Gastrocnemius medialis (tissue), 4 donors: ENCODE results near the gene THBS1. TPM values are rescaled to one million over a fixed set of nuclear protein-coding genes. Genes with fewer than 3 reads are reported as not detected.

Source experiments
- ATAC-seq, 2 donors: fragments of 150-250 bp; one replicate each; pipeline ENCODE4 v1.9.1; 2016
- DNase-seq, 2 donors: peaks; one replicate each; pipeline ENCODE4 v3.0.0-alpha.2; 2019
- H3K27ac ChIP-seq, 4 donors: fragments of 200-600 bp; sonication (generic); 1 replicate in 1 of 4; 2 replicates in 3 of 4; pipeline ENCODE4 v1.5.1; 2016 to 2018; ENCODE audit warnings: mild to moderate bottlenecking in 2 of 4, moderate library complexity in 1 of 4
- H3K27me3 ChIP-seq, 3 donors: fragments of 200-600 bp; sonication (generic) in 2 of 3; 1 replicate in 1 of 3; 2 replicates in 2 of 3; pipeline versions ENCODE4 v1.5.1 to v1.6.0; 2016 to 2019; ENCODE audit warnings: mild to moderate bottlenecking in 1 of 3, moderate library complexity in 1 of 3
- H3K36me3 ChIP-seq, 2 donors: fragments of 200-600 bp; sonication (generic) in 1 of 2; one replicate each; pipeline ENCODE4 v1.5.1; 2017 to 2018
- H3K4me1 ChIP-seq, 2 donors: fragments of 200-600 bp; sonication (generic) in 1 of 2; one replicate each; pipeline ENCODE4 v1.5.1; 2016 to 2017; ENCODE audit warnings: mild to moderate bottlenecking in 2 of 2
- H3K4me3 ChIP-seq, 4 donors: fragments of 200-600 bp; sonication (generic) in 3 of 4; 1 replicate in 1 of 4; 2 replicates in 3 of 4; pipeline ENCODE4 v1.5.1; 2016 to 2019; ENCODE audit warnings: mild to moderate bottlenecking in 2 of 4
- H3K9me3 ChIP-seq, 3 donors: fragments of 200-600 bp; sonication (generic) in 2 of 3; 1 replicate in 1 of 3; 2 replicates in 2 of 3; pipeline ENCODE4 v1.5.1; 2016 to 2019
- CTCF ChIP-seq, 5 experiments: fragments of 450-650 bp in 3 of 5; fragments of 200-600 bp in 2 of 5; sonication (generic) in 2 of 5; IDR thresholded peaks in 4 of 5; conservative IDR thresholded peaks in 1 of 5; 1 replicate in 4 of 5; 2 replicates in 1 of 5; pipeline ENCODE4 v1.5.1; 2016 to 2019; ENCODE audit warnings: antibody characterized with exemption in 5 of 5, mild to moderate bottlenecking in 3 of 5, moderate library complexity in 3 of 5
- POLR2A ChIP-seq, 2 donors: fragments of 450-650 bp; IDR thresholded peaks; one replicate each; pipeline ENCODE4 v1.6.1; 2017; ENCODE audit warnings: antibody characterized with exemption in 2 of 2, mild to moderate bottlenecking in 2 of 2, moderate library complexity in 2 of 2
- in situ Hi-C, 4 donors: fragments of 200-750 bp; cut with MboI; loops; one replicate each; pipeline versions ENCODE4 v1.15.0 to v1.8.0; 2017; ENCODE audit warnings: low sequenced_read_pairs in 4 of 4
- intact Hi-C: fragments of 100-400 bp; cut with DNase I; formaldehyde crosslinking; loops from one replicate; pipeline ENCODE4 v1.15.1; 2023; ENCODE audit warnings: low total_unique reads
- total RNA-seq, 4 donors: library from RNA; depleted of rRNA; stranded (reverse); fragments of >200 nt; gene quantifications; one replicate each; pipeline versions ENCODE4 v1.1.0 to v1.2.3, GENCODE V29; 2016

Gene THBS1
- total RNA-seq, 4 donors from 2014 or later: 10.7 to 99.0 (median 44.6) TPM

DNA sequence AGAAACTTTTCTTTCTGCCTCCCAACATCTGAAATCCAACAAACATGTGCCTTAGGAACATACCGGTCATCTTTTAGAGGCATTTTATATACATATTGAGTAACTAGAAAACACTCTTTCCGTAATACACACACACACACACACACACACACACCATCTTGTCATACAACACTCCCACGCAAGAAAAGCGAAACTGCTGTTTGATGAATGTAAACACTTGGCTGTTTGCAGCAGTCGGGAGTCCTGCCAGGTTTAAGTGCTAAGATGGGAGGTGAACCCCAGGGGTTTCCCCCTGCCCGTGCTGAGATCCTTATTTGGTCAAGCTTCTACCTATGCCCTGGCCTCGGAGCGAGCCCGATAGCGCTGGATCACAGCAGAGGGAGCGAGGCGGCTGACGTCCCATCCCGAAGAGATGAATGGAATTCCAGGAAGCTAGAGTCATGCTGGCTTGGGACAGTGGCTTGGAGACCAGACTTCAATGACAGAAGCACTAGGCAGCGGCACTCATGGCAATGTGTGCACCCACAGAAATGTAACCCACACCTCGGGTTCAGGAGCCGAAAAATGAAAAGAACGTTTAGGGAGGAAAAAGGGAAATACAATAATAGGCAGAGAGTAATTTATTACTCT is 1.3 kb upstream of the THBS1 start:
- H3K27ac ChIP-seq: peak overlapping the region in 3 of 4 donors; percentile 10 to 75 (median 68)
- H3K4me1 ChIP-seq: peaks cover 7 to 12% of the 10 kb centered on the region in 2 donors

GRCh38 chr15:39580117-39580484 is 778 bp upstream of the THBS1 start:
- in situ Hi-C loops (loop anchor here in 2 of 4 donors (10.0 to 25.0 kb wide), 3 partner anchors 418 to 768 kb away; no protein-coding TSS in a partner anchor), intact Hi-C loops (loop anchor here (1.0 to 10.0 kb wide), 3 partner anchors 175 to 873 kb away; no protein-coding TSS in a partner anchor)
- DNase-seq (peak; percentile 56 to 82), ATAC-seq (peak; percentile 84 to 87)
- peaks cover 0 to under 1% of the 10 kb centered on the region in 2 donors for H3K36me3 ChIP-seq
- peak overlapping the region; percentile 66 to 75 (median 68) for H3K27ac ChIP-seq
- H3K27me3 ChIP-seq: peaks cover 0 to 6% (median 4%) of the 10 kb centered on the region in 3 donors
- peaks cover 7 to 12% of the 10 kb centered on the region in 2 donors for H3K4me1 ChIP-seq
- TF ChIP-seq CTCF (IDR thresholded peaks at IDR 0.05 in 4 of 5, conservative IDR thresholded peaks at IDR 0.05 in 1 of 5) (peak; percentile 83 to 90 (median 86)), POLR2A (IDR thresholded peaks at IDR 0.05) (no peak)
- no peaks in the 10 kb centered on the region for H3K9me3 ChIP-seq
- H3K4me3 ChIP-seq: peak overlapping the region; percentile 55 to 63 (median 58)

More for the DNA sequence above, 1.3 kb upstream of the THBS1 start:
- Histone ChIP-seq H3K36me3 (no peaks in the 10 kb centered on the region), H3K9me3 (no peaks in the 10 kb centered on the region), H3K4me3 (peak overlapping the region; percentile 55 to 63 (median 58)), H3K27me3 (peaks cover 0 to 6% (median 4%) of the 10 kb centered on the region in 3 donors)
- in situ Hi-C loops: loop anchor here (10.0 to 25.0 kb wide), 4 partner anchors 415 to 767 kb away; no protein-coding TSS in a partner anchor
- TF ChIP-seq CTCF (IDR thresholded peaks at IDR 0.05 in 4 of 5, conservative IDR thresholded peaks at IDR 0.05 in 1 of 5): no peak
- no peak for TF ChIP-seq POLR2A (IDR thresholded peaks at IDR 0.05)
- DNase-seq: peak; percentile 16 to 62
- ATAC-seq: peak; percentile 49 to 85
- intact Hi-C loops: loop anchor here (1.0 to 10.0 kb wide), 4 partner anchors 175 to 872 kb away; no protein-coding TSS in a partner anchor

DNA sequence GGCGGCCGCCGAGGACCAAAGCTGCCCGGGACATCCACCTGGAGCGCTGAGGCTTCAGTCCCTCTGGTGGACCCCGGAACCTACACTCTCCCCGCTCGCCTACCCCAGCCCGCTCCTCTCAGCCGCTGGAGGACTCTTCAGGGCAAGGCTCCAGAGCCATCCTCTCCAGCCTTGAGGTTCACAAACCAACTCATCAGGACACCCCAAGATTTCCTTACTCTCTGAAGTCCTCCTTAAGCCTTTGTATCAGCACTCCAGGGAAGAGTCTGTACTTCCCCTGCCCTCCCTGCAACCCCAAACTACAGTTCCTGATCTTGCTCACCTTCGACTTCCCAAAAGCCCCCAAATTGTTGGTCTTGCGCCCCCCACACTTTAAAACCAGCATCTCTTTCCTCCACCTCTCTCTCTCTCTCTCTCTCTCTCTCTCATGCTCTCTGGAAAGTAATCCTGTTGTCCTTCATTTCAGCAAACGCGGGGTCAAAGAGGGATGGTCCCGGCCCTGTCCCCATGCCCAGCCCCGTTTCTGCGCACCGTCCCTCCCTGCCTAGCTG is 438 bp downstream of the THBS1 start:
- H3K36me3 ChIP-seq: peaks cover 0 to 7% of the 10 kb centered on the region in 2 donors
- peak overlapping the region; percentile 55 to 63 (median 58) for H3K4me3 ChIP-seq
- in situ Hi-C loops: loop anchor here in 2 of 4 donors (10.0 to 25.0 kb wide), 3 partner anchors 419 to 769 kb away; no protein-coding TSS in a partner anchor
- peaks cover 0 to 6% (median 4%) of the 10 kb centered on the region in 3 donors for H3K27me3 ChIP-seq
- TF ChIP-seq CTCF (IDR thresholded peaks at IDR 0.05 in 4 of 5, conservative IDR thresholded peaks at IDR 0.05 in 1 of 5) (no peak), POLR2A (IDR thresholded peaks at IDR 0.05) (no peak)
- intact Hi-C loops: loop anchor here (5.0 to 10.0 kb wide), 2 partner anchors 173 to 874 kb away; no protein-coding TSS in a partner anchor
- no peaks in the 10 kb centered on the region for H3K9me3 ChIP-seq
- DNase-seq: no peak
- peaks cover 7 to 17% of the 10 kb centered on the region in 2 donors for H3K4me1 ChIP-seq
- ATAC-seq: no peak
- peak overlapping the region; percentile 47 to 75 (median 67) for H3K27ac ChIP-seq

- intact Hi-C loops: loop anchor here (5.0 to 10.0 kb wide), 2 partner anchors 173 to 875 kb away; no protein-coding TSS in a partner anchor
- Histone ChIP-seq H3K9me3 (no peaks in the 10 kb centered on the region), H3K4me1 (peaks cover 7 to 17% of the 10 kb centered on the region in 2 donors), H3K27ac (peak overlapping the region in 2 of 4 donors; percentile 1 to 75), H3K36me3 (peaks cover 0 to 11% of the 10 kb centered on the region in 2 donors), H3K4me3 (peak overlapping the region; percentile 55 to 63 (median 58)), H3K27me3 (peaks cover 0 to 6% (median 4%) of the 10 kb centered on the region in 3 donors)
- DNase-seq: no peak
- TF ChIP-seq CTCF (IDR thresholded peaks at IDR 0.05 in 4 of 5, conservative IDR thresholded peaks at IDR 0.05 in 1 of 5) (peak in 1 of 5 experiments; percentile 7), POLR2A (IDR thresholded peaks at IDR 0.05) (no peak)
- no peak for ATAC-seq
- in situ Hi-C loops: loop anchor here in 2 of 4 donors (10.0 to 25.0 kb wide), 3 partner anchors 420 to 770 kb away; no protein-coding TSS in a partner anchor
Observed at GRCh38 chr15:39581793-39582285, 960 bp downstream of the THBS1 start.
